ENCODE results near the gene SH2D2A.

DNA sequence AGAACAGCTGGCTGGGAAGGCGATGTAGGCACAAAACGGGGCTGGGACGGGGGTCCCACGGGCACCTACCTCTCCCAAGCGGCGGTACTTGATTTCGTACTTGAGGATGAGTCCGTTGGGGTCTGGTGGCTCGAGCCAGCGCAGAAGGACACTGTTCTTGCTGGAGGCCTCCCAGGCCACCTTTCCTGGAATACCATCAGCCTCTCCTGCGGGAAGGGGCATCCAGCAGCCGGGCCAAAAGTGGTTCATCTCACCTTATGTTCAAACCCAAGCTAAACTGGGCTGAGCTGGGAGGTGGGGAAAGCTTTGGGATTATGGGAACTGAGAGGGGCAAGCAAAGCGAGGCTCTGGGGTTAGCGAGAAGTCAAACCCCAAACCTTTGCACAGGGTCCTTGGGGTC, 28.0 kb upstream of the SH2D2A start:
- TF ChIP-seq EZH2 (IDR thresholded peaks at IDR 0.05; ENCODE audit: insufficient read depth, poor library complexity, severe bottlenecking) (peak; percentile 66), EZH2phosphoT487 (IDR thresholded peaks at IDR 0.05; ENCODE audit: insufficient read depth, low read depth) (no peak)
